ENCODE data around the gene ANKRD31.

DNA sequence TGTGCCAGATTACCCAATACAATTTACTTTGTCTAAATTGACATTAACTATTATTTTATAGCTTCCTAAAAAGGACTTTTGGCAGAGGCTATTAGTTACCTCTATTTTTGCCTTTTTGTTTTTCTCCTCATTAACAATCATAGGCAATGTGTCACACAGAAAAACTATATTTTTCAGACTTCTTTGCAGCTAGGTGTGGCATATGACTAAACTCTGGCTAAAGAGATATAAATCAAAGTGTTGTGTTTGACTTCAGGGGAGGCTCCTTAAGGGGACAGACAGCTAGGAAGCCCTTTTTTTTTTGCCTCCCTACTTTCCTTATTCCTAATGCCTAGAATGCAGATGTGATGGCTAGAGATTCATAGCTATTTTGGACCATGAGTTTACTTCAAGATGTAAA lies 164.6 kb downstream of the ANKRD31 start:
- TF ChIP-seq, protein P1, sequence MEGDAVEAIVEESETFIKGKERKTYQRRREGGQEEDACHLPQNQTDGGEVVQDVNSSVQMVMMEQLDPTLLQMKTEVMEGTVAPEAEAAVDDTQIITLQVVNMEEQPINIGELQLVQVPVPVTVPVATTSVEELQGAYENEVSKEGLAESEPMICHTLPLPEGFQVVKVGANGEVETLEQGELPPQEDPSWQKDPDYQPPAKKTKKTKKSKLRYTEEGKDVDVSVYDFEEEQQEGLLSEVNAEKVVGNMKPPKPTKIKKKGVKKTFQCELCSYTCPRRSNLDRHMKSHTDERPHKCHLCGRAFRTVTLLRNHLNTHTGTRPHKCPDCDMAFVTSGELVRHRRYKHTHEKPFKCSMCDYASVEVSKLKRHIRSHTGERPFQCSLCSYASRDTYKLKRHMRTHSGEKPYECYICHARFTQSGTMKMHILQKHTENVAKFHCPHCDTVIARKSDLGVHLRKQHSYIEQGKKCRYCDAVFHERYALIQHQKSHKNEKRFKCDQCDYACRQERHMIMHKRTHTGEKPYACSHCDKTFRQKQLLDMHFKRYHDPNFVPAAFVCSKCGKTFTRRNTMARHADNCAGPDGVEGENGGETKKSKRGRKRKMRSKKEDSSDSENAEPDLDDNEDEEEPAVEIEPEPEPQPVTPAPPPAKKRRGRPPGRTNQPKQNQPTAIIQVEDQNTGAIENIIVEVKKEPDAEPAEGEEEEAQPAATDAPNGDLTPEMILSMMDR (IDR thresholded peaks at IDR 0.05): no peak
- no peak for TF ChIP-seq POLR2A (IDR thresholded peaks at IDR 0.05)
